ENCODE results near the gene LENEP. TPM values are rescaled to one million over a fixed set of nuclear protein-coding genes. Genes with fewer than 3 reads are reported as not detected.
A peak's percentile ranks its signal among the peaks of the same experiment; 100 is the strongest.

LENEP gene
- total and polyA plus RNA-seq, 2 donors (not counting 1 experiment from before 2014, with no cell fraction given) = not detected

DNA sequence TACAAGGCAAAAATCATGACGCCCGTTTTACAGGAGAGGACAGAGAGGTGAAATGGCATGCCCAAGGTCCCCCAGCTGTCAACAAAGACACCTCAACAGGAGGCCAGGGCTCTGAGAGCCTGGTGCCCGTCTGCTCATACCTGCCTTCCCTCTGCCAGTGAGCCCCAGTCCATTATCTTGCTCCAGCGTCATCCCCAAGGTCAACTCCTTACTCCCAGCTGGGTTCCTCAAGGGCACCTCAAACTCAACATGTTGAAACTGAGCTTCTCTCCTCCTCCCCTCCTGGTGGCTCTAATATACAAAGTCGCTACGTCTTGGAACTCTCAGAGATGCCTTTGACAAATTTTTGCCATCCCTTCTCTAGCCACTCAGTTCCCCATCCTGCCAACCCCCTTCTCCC, 40.7 kb upstream of the LENEP start:
- no peak overlapping the region for H3K4me3 ChIP-seq (replicated peaks in 1 of 4; ENCODE audit: control extremely low read depth in 1 of 4, insufficient read depth in 1 of 4, low read depth in 3 of 4, low read length in 4 of 4)
- H2AFZ ChIP-seq (ENCODE audit: low read length) = no peak overlapping the region
- no peak overlapping the region for H3K27ac ChIP-seq (ENCODE audit: insufficient read depth, low read length)
- no peaks in the 10 kb centered on the region for H4K20me1 ChIP-seq (ENCODE audit: control insufficient read depth, extremely low read depth, insufficient read depth, low read length)
- H3K9me3 ChIP-seq (ENCODE audit: control insufficient read depth, insufficient read depth, low read depth, low read length) = no peaks in the 10 kb centered on the region
- no peaks in the 10 kb centered on the region for H3K36me3 ChIP-seq (ENCODE audit: control insufficient read depth, insufficient read depth, low read length)
- TF ChIP-seq, protein P1, sequence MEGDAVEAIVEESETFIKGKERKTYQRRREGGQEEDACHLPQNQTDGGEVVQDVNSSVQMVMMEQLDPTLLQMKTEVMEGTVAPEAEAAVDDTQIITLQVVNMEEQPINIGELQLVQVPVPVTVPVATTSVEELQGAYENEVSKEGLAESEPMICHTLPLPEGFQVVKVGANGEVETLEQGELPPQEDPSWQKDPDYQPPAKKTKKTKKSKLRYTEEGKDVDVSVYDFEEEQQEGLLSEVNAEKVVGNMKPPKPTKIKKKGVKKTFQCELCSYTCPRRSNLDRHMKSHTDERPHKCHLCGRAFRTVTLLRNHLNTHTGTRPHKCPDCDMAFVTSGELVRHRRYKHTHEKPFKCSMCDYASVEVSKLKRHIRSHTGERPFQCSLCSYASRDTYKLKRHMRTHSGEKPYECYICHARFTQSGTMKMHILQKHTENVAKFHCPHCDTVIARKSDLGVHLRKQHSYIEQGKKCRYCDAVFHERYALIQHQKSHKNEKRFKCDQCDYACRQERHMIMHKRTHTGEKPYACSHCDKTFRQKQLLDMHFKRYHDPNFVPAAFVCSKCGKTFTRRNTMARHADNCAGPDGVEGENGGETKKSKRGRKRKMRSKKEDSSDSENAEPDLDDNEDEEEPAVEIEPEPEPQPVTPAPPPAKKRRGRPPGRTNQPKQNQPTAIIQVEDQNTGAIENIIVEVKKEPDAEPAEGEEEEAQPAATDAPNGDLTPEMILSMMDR (conservative IDR thresholded peaks at IDR 0.05 in 1 of 2, IDR thresholded peaks at IDR 0.05 in 1 of 2; ENCODE audit: low read depth in 1 of 2, low read length in 2 of 2) = no peak
- H3K9ac ChIP-seq (ENCODE audit: insufficient read depth, low read length) = no peak overlapping the region
- H3K27me3 ChIP-seq (ENCODE audit: control insufficient read depth, insufficient read depth, low read length) = no peaks in the 10 kb centered on the region
- H3K4me1 ChIP-seq (ENCODE audit: control insufficient read depth, extremely low read depth, insufficient read depth, low read length) = peaks cover 11% of the 10 kb centered on the region
- H3K4me2 ChIP-seq (ENCODE audit: extremely low read depth, insufficient read depth, low read length) = no peak overlapping the region
- DNase-seq (ENCODE audit: low read depth in 2 of 2) = no peak
- no peaks in the 10 kb centered on the region for H3K79me2 ChIP-seq (ENCODE audit: control insufficient read depth, insufficient read depth, low read length)

DNA sequence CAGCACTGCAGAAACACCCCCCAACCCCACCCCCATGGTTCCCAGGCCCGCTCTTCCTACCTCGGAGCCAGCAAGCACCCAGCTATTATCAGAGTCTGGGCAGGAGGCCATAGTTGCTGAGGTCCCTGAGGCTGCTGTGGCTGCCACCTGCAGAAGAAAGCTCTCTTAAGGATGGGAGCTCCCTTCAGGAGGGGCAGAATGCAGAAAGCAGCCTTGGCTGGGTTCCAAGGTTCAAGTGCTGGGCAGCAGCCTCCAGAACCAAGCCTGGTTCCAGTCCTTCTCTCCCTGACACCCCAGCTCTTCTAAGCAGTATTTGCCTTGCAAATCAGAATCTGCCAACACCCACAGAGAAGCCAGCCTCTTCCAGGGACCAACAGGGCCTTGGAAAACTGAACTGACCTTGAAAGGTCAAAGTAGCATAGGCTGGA, 39.8 kb upstream of the LENEP start:
- no peak overlapping the region for H2AFZ ChIP-seq (ENCODE audit: low read length)
- H3K9me3 ChIP-seq (ENCODE audit: control insufficient read depth, insufficient read depth, low read depth, low read length) = no peaks in the 10 kb centered on the region
- H3K4me2 ChIP-seq (ENCODE audit: extremely low read depth, insufficient read depth, low read length) = no peak overlapping the region
- H3K9ac ChIP-seq (ENCODE audit: insufficient read depth, low read length) = no peak overlapping the region
- H3K79me2 ChIP-seq (ENCODE audit: control insufficient read depth, insufficient read depth, low read length) = no peaks in the 10 kb centered on the region
- no peak overlapping the region for H3K27ac ChIP-seq (ENCODE audit: insufficient read depth, low read length)
- H3K27me3 ChIP-seq (ENCODE audit: control insufficient read depth, insufficient read depth, low read length) = no peaks in the 10 kb centered on the region
- H3K36me3 ChIP-seq (ENCODE audit: control insufficient read depth, insufficient read depth, low read length) = peaks cover under 1% of the 10 kb centered on the region
- TF ChIP-seq, protein P1 (conservative IDR thresholded peaks at IDR 0.05 in 1 of 2, IDR thresholded peaks at IDR 0.05 in 1 of 2; ENCODE audit: low read depth in 1 of 2, low read length in 2 of 2) = no peak
- no peak for TF ChIP-seq EZH2 (IDR thresholded peaks at IDR 0.05; ENCODE audit: low read length, missing control alignments)
- H4K20me1 ChIP-seq (ENCODE audit: control insufficient read depth, extremely low read depth, insufficient read depth, low read length) = no peaks in the 10 kb centered on the region
- H3K4me3 ChIP-seq (replicated peaks in 1 of 4; ENCODE audit: control extremely low read depth in 1 of 4, insufficient read depth in 1 of 4, low read depth in 3 of 4, low read length in 4 of 4) = no peak overlapping the region
- peaks cover 11% of the 10 kb centered on the region for H3K4me1 ChIP-seq (ENCODE audit: control insufficient read depth, extremely low read depth, insufficient read depth, low read length)
- DNase-seq (ENCODE audit: low read depth in 2 of 2) = no peak

DNA sequence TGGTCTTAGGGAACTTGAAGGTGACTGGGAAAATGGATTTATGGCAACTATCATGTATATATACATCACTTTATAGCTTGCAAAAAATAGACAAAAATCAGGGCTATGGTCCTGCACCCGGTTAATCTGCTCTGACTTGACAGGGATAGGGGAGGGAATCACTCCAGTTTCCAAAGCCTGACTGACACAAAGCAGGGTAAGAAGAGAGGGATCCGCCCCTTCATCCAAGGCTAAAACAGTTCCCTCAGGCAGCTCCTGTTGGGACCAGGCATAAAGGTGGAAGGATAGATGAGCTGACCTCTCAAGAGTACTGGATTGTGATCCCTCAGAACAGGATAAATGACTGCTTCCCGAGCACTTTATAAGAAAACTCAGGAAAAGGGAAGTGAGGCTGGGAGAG, 38.8 kb upstream of the LENEP start:
- H4K20me1 ChIP-seq (ENCODE audit: control insufficient read depth, extremely low read depth, insufficient read depth, low read length) = no peaks in the 10 kb centered on the region
- no peaks in the 10 kb centered on the region for H3K27me3 ChIP-seq (ENCODE audit: control insufficient read depth, insufficient read depth, low read length)
- no peak overlapping the region for H3K27ac ChIP-seq (ENCODE audit: insufficient read depth, low read length)
- no peaks in the 10 kb centered on the region for H3K9me3 ChIP-seq (ENCODE audit: control insufficient read depth, insufficient read depth, low read depth, low read length)
- H3K79me2 ChIP-seq (ENCODE audit: control insufficient read depth, insufficient read depth, low read length) = peaks cover under 1% of the 10 kb centered on the region
- TF ChIP-seq EZH2 (IDR thresholded peaks at IDR 0.05; ENCODE audit: low read length, missing control alignments) = no peak
- TF ChIP-seq, protein P1 (conservative IDR thresholded peaks at IDR 0.05 in 1 of 2, IDR thresholded peaks at IDR 0.05 in 1 of 2; ENCODE audit: low read depth in 1 of 2, low read length in 2 of 2) = no peak
- H3K9ac ChIP-seq (ENCODE audit: insufficient read depth, low read length) = no peak overlapping the region
- DNase-seq (ENCODE audit: low read depth in 2 of 2) = no peak
- no peak overlapping the region for H2AFZ ChIP-seq (ENCODE audit: low read length)
- peaks cover 11% of the 10 kb centered on the region for H3K4me1 ChIP-seq (ENCODE audit: control insufficient read depth, extremely low read depth, insufficient read depth, low read length)
- H3K36me3 ChIP-seq (ENCODE audit: control insufficient read depth, insufficient read depth, low read length) = peaks cover 5% of the 10 kb centered on the region
- peak overlapping the region in 1 of 4 experiments; percentile 83 for H3K4me3 ChIP-seq (replicated peaks in 1 of 4; ENCODE audit: control extremely low read depth in 1 of 4, insufficient read depth in 1 of 4, low read depth in 3 of 4, low read length in 4 of 4)
- no peak overlapping the region for H3K4me2 ChIP-seq (ENCODE audit: extremely low read depth, insufficient read depth, low read length)
